Fibroblast of skin of right biceps (primary cell): ENCODE data around the gene DESI1.

Experiments used
- DNase-seq: peaks from one replicate; pipeline ENCODE4 v3.0.0-alpha.2; 2013

The DESI1 gene

GRCh38 chr22:41556561-41556960 lies 64.3 kb downstream of the DESI1 start:
- no peak for DNase-seq

GRCh38 chr22:41555325-41555982 lies 65.4 kb downstream of the DESI1 start:
- no peak for DNase-seq

DNA sequence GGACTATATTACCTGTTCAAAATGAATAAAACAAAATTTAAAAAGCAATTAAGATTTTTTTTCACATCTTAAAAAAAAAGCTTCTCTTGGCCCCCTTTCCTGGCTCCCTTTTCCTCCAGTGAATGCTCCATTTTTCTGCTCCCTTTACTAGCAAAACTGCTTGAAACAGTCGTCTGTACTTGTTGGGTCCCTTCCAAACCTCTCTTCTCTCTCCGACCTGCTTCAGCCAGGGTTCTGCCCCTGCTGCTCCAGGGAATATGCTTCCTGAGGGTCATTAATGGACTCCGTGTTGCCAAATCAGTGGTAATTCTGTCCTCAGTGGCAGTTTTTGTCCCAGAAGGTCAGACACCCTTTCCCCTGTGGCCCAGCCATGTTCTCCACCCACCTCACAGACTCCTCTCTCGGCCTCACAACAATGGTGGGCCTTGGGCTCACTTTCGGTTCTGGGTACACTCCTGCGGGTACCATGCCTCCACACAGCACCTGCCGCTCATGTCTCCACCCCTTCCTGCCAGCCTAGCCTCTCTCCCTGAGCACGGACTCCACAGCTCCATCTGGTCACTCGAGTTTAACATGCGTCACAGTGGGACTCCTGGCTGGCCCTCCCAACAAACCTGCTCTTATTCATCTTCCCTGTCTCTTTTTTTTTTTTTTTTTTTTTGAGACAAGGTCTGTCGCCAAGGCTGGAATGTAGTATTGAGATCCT lies 68.8 kb downstream of the DESI1 start:
- DNase-seq, result no peak

DNA sequence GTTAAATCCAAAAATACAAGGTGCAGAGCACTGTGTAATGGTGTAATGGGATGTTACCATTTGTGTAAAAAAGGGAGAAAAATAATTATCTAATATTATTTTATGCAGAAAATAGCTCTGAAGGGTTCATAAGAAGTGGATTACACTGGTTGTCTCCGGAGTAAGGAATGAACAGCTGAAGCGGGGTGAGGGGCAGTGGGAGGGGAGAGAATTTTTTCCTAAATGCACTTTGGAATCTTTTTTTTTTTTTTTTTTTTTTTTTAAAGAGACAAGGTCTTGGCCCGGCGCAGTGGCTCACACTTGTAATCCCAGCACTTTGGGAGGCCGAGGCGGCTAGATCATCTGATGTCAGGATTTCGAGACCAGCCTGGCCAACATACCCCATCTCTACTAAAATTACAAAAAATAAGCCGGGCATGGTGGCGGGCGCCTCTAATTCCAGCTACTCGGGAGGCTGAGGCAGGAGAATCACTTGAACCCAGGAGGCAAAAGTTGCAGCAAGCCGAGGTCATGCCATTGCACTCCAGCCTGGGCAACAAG lies 69.8 kb downstream of the DESI1 start:
- DNase-seq, result no peak

DNA sequence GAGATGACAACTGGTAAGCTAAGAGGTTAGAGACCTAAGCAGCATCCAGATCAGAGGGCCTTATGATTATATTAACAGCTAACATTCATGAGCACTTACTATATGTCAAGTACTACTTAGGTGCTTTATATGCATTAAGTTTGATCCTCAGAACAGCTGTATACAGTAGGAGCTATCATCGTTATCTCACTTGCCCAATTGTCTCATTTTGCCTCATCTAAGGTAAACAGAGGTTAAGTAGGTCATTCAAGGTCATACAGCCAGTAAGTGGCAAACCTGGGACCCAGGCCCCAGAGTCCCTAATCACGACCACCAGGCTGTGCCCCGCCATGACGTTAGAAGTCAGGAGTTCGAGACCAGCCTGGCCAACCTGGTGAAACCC lies 72.0 kb downstream of the DESI1 start:
- DNase-seq, result no peak
